Kidney epithelial cell (primary cell): ENCODE results near the gene PLD4. TPM values are rescaled to one million over a fixed set of nuclear protein-coding genes. Genes with fewer than 3 reads are reported as not detected.

Source experiments
- DNase-seq: peaks from one replicate; pipeline ENCODE4 v3.0.0-alpha.2; 2010; ENCODE audit warnings: low read depth
- H3K27me3 ChIP-seq: 2 replicates; pipeline ENCODE4 v1.6.0; 2011; ENCODE audit warnings: low read length; ENCODE audit not compliant: control insufficient read depth, insufficient read depth
- H3K36me3 ChIP-seq: 2 replicates; pipeline ENCODE4 v1.5.1; 2011; ENCODE audit warnings: low read length; ENCODE audit not compliant: control insufficient read depth, insufficient read depth
- H3K4me3 ChIP-seq: 2 replicates; pipeline ENCODE4 v1.5.1; 2011; ENCODE audit warnings: low read depth, mild to moderate bottlenecking, control low read depth, low read length
- total RNA-seq: library from RNA; depleted of rRNA; stranded (reverse); fragments of >200 nt; gene quantifications from 2 replicates; pipeline ENCODE4 v1.2.3, GENCODE V29; 2015
- TF ChIP-seq, protein P1 (sequence below): IDR thresholded peaks from 2 replicates; pipeline ENCODE4 v1.5.1; 2011; ENCODE audit warnings: mild to moderate bottlenecking, moderate library complexity, low read length, control low read depth, inconsistent platforms; ENCODE audit not compliant: insufficient read depth, poor library complexity, severe bottlenecking

PLD4 gene
- total RNA-seq, 1 donor from 2014 or later: 0.04 TPM

DNA sequence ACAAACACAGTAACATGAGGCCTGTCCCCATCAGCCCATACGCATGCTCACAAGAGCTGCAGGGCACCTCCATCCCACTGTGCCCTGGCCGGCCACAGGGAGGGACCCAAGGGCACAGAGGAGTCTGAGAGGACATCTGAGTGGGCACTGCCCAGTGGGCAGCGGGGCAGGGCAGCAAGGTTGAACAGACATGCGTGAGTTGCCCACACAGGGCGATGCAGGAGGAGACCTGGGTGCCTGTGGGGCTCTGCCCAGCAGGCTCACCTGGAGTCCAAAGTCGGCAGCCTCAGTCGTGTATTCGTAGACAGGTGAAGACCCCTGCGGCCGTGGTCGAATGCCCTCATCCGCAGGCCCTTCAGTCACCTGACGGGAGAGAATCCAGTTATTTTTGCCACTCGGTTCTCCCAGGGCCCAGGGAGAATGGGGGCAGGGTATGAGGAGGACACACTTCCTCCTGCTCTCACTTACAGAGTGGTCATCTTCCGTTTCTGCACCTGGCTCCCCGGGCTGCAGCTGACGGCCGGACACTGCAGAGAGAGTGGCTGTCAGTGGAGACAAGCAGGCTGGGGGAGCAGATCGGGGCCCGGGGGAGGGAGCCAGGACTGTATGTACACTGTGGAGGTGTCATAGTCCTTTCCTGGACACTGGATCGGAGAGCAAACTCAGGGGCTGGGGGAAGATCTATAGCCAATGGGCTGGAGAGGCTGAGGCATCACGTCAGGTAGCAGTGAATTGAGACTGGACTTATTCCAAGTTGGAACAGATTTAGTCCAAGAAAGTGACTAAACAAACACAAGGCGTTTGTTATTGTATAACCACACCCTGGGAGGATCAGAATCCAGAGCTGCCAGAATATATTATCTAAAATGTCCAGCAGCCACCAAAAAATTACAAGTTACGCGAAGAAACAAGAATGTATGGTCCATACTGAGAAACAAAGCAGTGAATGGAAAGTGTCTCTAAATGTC lies 32.8 kb downstream of the PLD4 start:
- no peak for DNase-seq
- no peaks in the 10 kb centered on the region for H3K27me3 ChIP-seq

DNA sequence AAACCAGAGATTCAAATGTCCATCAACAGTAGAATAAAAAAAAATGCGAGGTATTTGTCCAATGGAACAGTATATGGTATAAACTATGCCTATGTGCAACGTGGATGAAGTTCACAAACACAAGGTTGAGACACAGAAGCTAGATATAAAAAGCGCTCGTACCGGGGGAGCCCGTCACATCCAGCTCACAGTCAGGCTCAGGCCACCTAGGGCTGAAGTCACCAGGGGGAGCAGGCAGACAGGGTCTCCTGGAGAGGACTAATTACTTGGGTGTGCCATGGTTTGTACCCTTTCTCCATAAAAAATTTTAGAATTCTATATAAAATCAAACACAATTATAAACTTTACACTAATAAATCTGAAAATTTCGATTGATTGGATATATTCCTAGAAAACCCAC lies 39.9 kb downstream of the PLD4 start:
- Histone ChIP-seq H3K27me3 (no peaks in the 10 kb centered on the region), H3K4me3 (no peak overlapping the region), H3K36me3 (no peaks in the 10 kb centered on the region)
- TF ChIP-seq, protein P1, sequence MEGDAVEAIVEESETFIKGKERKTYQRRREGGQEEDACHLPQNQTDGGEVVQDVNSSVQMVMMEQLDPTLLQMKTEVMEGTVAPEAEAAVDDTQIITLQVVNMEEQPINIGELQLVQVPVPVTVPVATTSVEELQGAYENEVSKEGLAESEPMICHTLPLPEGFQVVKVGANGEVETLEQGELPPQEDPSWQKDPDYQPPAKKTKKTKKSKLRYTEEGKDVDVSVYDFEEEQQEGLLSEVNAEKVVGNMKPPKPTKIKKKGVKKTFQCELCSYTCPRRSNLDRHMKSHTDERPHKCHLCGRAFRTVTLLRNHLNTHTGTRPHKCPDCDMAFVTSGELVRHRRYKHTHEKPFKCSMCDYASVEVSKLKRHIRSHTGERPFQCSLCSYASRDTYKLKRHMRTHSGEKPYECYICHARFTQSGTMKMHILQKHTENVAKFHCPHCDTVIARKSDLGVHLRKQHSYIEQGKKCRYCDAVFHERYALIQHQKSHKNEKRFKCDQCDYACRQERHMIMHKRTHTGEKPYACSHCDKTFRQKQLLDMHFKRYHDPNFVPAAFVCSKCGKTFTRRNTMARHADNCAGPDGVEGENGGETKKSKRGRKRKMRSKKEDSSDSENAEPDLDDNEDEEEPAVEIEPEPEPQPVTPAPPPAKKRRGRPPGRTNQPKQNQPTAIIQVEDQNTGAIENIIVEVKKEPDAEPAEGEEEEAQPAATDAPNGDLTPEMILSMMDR: no peak
- DNase-seq: no peak

More for the DNA sequence above, 32.8 kb downstream of the PLD4 start:
- H3K4me3 ChIP-seq: no peak overlapping the region
- peaks cover 2% of the 10 kb centered on the region for H3K36me3 ChIP-seq
- TF ChIP-seq, protein P1: no peak

DNA sequence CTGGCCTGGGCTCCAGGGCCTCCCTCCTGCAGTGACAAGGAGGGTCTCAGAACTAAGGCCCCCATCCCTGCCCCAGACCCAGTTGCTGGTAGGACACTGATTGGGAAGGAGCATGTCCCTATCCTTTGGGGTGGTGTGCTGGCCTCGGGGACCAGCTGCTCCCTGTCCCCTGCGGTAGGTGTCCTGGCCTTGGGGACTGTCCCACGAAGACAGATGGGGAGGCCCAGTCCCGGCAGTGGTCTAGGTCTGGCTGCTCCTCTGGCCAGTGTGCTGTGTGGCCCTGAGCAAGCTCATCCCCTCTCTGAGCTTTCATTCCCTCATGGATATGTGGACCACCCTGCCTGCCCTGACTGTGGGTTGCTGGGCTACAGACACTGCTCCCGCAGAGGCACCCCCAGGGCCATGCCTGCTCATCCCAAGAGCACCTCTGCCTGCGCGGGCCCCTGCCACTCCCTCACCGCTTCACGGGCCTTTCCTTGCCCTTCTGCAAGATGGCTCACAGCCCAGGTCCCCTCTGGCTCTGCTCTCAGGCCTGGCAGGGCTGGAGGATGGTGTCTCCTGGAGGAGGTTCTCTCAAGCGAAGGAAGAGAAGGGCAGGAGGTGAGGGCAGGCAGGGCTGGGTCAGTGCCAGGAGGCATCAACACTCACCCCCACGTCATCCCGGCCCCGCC lies 41.0 kb downstream of the PLD4 start:
- no peaks in the 10 kb centered on the region for H3K27me3 ChIP-seq
- DNase-seq: no peak
- TF ChIP-seq, protein P1: no peak
- H3K36me3 ChIP-seq: no peaks in the 10 kb centered on the region
- no peak overlapping the region for H3K4me3 ChIP-seq

DNA sequence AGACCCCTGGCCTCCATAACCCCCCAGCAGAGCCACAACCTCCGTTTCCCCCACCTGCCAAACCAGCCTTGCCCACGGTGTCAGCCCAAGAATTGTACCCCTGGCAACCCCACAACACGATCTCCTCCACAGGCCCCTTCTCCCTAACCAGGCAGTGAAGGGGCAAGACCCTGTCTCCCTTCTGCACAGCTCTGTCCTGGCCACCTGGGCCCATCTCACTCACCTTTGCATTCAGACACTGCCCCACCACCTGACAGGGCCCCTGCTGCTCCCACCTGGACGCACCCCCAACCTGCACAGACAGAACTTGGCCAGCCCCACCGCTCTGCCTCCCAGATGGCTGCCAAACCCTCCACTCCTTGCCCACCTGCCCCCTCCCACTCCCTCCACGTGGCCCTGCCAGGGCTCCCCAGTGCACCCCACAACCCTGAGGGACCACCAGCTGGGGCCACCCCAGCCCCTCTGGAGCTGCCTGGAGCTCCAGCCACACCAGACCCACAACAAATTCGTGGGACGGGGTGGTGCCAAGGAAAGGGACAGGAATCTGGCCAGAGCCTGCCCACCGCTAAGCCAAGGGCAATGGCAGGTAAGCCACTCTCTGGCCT lies 41.7 kb downstream of the PLD4 start:
- H3K4me3 ChIP-seq: no peak overlapping the region
- no peaks in the 10 kb centered on the region for H3K27me3 ChIP-seq
- TF ChIP-seq, protein P1: no peak
- DNase-seq: no peak
- H3K36me3 ChIP-seq: no peaks in the 10 kb centered on the region

DNA sequence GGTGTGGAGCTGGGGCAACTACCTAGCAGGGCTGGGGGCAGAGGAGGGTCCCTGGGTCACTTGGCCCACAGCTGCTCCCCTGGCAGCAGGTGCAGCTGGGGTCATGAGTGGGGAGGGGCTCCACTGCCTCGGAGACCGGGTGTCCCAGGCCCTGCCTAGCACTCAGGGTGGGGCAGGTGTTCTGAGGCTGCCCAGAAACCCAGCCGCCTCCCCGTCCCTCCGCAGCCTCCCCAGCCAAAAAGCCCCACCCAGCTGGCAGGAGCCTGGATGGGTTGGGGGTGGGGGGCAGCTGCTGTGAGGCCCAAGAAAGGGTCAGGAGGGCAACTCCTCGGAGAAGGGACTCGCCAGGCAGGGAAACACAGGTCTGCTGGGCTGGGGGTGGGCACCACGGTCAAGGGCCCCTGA lies 42.3 kb downstream of the PLD4 start:
- Histone ChIP-seq H3K36me3 (no peaks in the 10 kb centered on the region), H3K4me3 (no peak overlapping the region), H3K27me3 (no peaks in the 10 kb centered on the region)
- TF ChIP-seq, protein P1: no peak
- DNase-seq: no peak
